Endothelial cell of umbilical vein (primary cell): ENCODE measurements around the gene GAL3ST2. TPM values are rescaled to one million over a fixed set of nuclear protein-coding genes. Genes with fewer than 3 reads are reported as not detected.

Experiments used
- BruUV-seq: library from RNA; stranded (reverse); fragments of 400-500 nt; replicated peaks from 2 replicates; lab custom pipeline; 2021; lab: Mats Ljungman, UMichigan
- CTCF ChIA-PET: fragments of 300-600, 350-600 bp; sonication (Branson Sonifier 250); formaldehyde crosslinking; loops from one replicate; lab custom pipeline; 2021; ENCODE audit warnings: antibody characterized with exemption, inconsistent platforms; lab: Charles Lee
- POLR2A ChIA-PET: fragments of 300-600, 350-600 bp; sonication (Branson Sonifier 250); formaldehyde crosslinking; loops from one replicate; lab custom pipeline; 2021; ENCODE audit warnings: antibody characterized with exemption, inconsistent platforms; lab: Charles Lee
- DNase-seq: peaks from one replicate; pipeline ENCODE4 v3.0.0-alpha.2; 2011; ENCODE audit warnings: low read depth, low spot score
- FAIRE-seq: peaks from 2 replicates; lab custom pipeline; 2011; peaks lifted over from hg19 to GRCh38; lab: Jason Lieb, UNC
- H2AFZ ChIP-seq: 2 replicates; pipeline ENCODE4 v1.6.0; 2012; ENCODE audit warnings: low read depth, low read length, control low read depth, inconsistent platforms
- H3K27ac ChIP-seq: 2 replicates; pipeline ENCODE4 v1.5.1; 2011; ENCODE audit warnings: low read depth, mild to moderate bottlenecking, control low read depth, low read length, moderate library complexity; ENCODE audit not compliant: insufficient read depth
- H3K27me3 ChIP-seq, 2 experiments: 2 replicates each; pipeline versions ENCODE4 v1.6.0 to v1.6.1; 2011; ENCODE audit warnings: low read length in 2 of 2, mixed read lengths in 1 of 2; ENCODE audit not compliant: control insufficient read depth in 2 of 2, insufficient read depth in 2 of 2
- H3K36me3 ChIP-seq, 2 experiments: 2 replicates in 1 of 2; 3 replicates in 1 of 2; pipeline ENCODE4 v1.5.1; 2011; ENCODE audit warnings: low read length in 2 of 2, mild to moderate bottlenecking in 1 of 2, moderate library complexity in 1 of 2; ENCODE audit not compliant: control insufficient read depth in 2 of 2, insufficient read depth in 2 of 2; ENCODE audit errors: extremely low read depth in 1 of 2
- H3K4me1 ChIP-seq: 3 replicates; pipeline ENCODE4 v1.5.1; 2011; ENCODE audit warnings: mild to moderate bottlenecking, low read length; ENCODE audit not compliant: control insufficient read depth, insufficient read depth; ENCODE audit errors: extremely low read depth
- H3K4me2 ChIP-seq: 2 replicates; pipeline ENCODE4 v1.6.1; 2011; ENCODE audit warnings: low read length, control low read depth, mixed read lengths; ENCODE audit not compliant: insufficient read depth
- H3K4me3 ChIP-seq, 3 experiments: fragments of 200-600 bp in 1 of 3; sonication (generic), shearing (Covaris generic) in 1 of 3; replicated peaks in 1 of 3; 2 replicates each; pipeline ENCODE4 v1.5.1; 2011 to 2016; ENCODE audit warnings: control low read depth in 3 of 3, low read length in 3 of 3, mild to moderate bottlenecking in 2 of 3, inconsistent platforms in 1 of 3, low read depth in 1 of 3, moderate library complexity in 1 of 3; ENCODE audit not compliant: insufficient read depth in 1 of 3
- H3K79me2 ChIP-seq: 2 replicates; pipeline ENCODE4 v1.6.0; 2012; ENCODE audit warnings: low read length, inconsistent platforms; ENCODE audit not compliant: control insufficient read depth, insufficient read depth
- H3K9ac ChIP-seq: replicated peaks from 2 replicates; pipeline ENCODE3; 2011; ENCODE audit warnings: low read length, control low read depth; ENCODE audit not compliant: insufficient read depth; ENCODE audit errors: extremely low read depth
- H3K9me1 ChIP-seq: replicated peaks from 3 replicates; pipeline ENCODE4 v1.6.0; 2011; ENCODE audit warnings: mild to moderate bottlenecking, low read length; ENCODE audit not compliant: control insufficient read depth, insufficient read depth; ENCODE audit errors: extremely low read depth
- H3K9me3 ChIP-seq: replicated peaks from 2 replicates; pipeline ENCODE4 v1.5.1; 2012; ENCODE audit warnings: low read length, inconsistent platforms; ENCODE audit not compliant: control insufficient read depth, insufficient read depth
- H4K20me1 ChIP-seq: replicated peaks from 2 replicates; pipeline ENCODE3; 2011; ENCODE audit warnings: mild to moderate bottlenecking, low read length; ENCODE audit not compliant: control insufficient read depth, insufficient read depth; ENCODE audit errors: extremely low read depth
- EZH2 ChIP-seq: IDR thresholded peaks from 2 replicates; pipeline ENCODE4 v1.6.1; 2012; ENCODE audit warnings: borderline replicate concordance, low read depth, mild to moderate bottlenecking, moderate library complexity, low read length, inconsistent platforms; ENCODE audit not compliant: severe bottlenecking
- FOS ChIP-seq: IDR thresholded peaks from 2 replicates; pipeline ENCODE4 v1.6.1; 2011; ENCODE audit warnings: mild to moderate bottlenecking, low read length, moderate library complexity, borderline replicate concordance; ENCODE audit not compliant: insufficient read depth
- GATA2 ChIP-seq: IDR thresholded peaks from 2 replicates; pipeline ENCODE4 v1.7.0; 2011; ENCODE audit warnings: low read depth, mild to moderate bottlenecking, moderate library complexity, mixed read lengths, low read length; ENCODE audit not compliant: insufficient read length, insufficient read depth
- JUN ChIP-seq: IDR thresholded peaks from 2 replicates; pipeline ENCODE4 v1.6.1; 2011; ENCODE audit warnings: borderline replicate concordance, low read depth; ENCODE audit not compliant: insufficient read length, insufficient read depth
- MAX ChIP-seq: IDR thresholded peaks from 2 replicates; pipeline ENCODE4 v1.6.1; 2011; ENCODE audit not compliant: insufficient read depth, insufficient read length
- MYC ChIP-seq: IDR thresholded peaks from one replicate; pipeline ENCODE4 v1.6.1; 2011; ENCODE audit warnings: mild to moderate bottlenecking, low read depth, low read length
- POLR2A ChIP-seq: IDR thresholded peaks from 2 replicates; pipeline ENCODE4 v1.6.1; 2012; ENCODE audit warnings: low read depth, mild to moderate bottlenecking, control low read depth, low read length
- POLR2AphosphoS5 ChIP-seq: IDR thresholded peaks from 2 replicates; pipeline ENCODE4 v1.6.1; 2012; ENCODE audit warnings: low read depth, mild to moderate bottlenecking, control low read depth, low read length, moderate library complexity; ENCODE audit not compliant: insufficient read depth
- dilution Hi-C: fragments of 300-500 bp; cut with MboI; formaldehyde crosslinking; loops from one replicate; pipeline ENCODE4 v1.15.0; 2019; ENCODE audit warnings: low sequenced_read_pairs; ENCODE audit not compliant: extremely low pct_ligation_motif_present
- intact Hi-C: fragments of 100-400 bp; cut with micrococcal nuclease; formaldehyde crosslinking; loops from one replicate; pipeline ENCODE4 v1.10.0; 2022
- polyA plus RNA-seq, 4 experiments: library from polyadenylated mRNA; depleted of rRNA in 3 of 4; stranded (reverse) in 3 of 4; unstranded in 1 of 4; fragments of >200 nt; gene quantifications; 2 replicates each; pipeline versions ENCODE4 v1.2.1 to v1.2.3, GENCODE V29; 2011 to 2012; ENCODE audit warnings: missing spikeins in 1 of 4
- total RNA-seq: library from RNA; stranded (reverse); gene quantifications from 2 replicates; pipeline ENCODE4 v1.2.3, GENCODE V29; 2021
- TF ChIP-seq, protein P1 (sequence below), 2 donors: IDR thresholded peaks; 1 replicate in 1 of 2; 2 replicates in 1 of 2; pipeline ENCODE4 v1.5.1; 2011; ENCODE audit warnings: low read length in 2 of 2, mild to moderate bottlenecking in 2 of 2, moderate library complexity in 2 of 2, control low read depth in 1 of 2, inconsistent platforms in 1 of 2, low read depth in 1 of 2; ENCODE audit not compliant: insufficient read depth in 1 of 2; ENCODE audit errors: extremely low read depth in 1 of 2

GAL3ST2 gene
- total and polyA plus RNA-seq, 2 donors (not counting 3 experiments of a cell fraction or from before 2014, with no cell fraction given): not detected

DNA sequence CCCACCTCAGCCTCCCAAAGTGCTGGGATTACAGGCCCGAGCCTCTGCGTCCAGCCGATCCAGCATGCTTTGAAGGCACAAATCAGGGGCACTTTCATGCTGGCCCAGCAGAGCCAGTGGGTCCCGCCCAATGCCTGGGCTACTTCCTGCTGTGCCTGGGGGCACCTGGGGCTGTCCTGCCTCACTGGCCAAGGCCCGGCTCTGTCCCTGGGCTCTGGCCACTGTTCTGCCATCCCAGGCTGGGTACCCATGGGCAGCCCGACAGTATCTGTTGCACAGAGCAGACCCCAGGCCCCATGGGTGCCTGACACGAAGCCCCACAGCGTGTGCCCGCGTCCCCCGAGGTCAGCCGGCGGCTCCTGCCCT lies 6.8 kb upstream of the GAL3ST2 start:
- H3K4me2 ChIP-seq: no peak overlapping the region
- no peak overlapping the region for H3K4me3 ChIP-seq
- no peaks in the 10 kb centered on the region for H3K27me3 ChIP-seq
- peaks cover 0 to 2% of the 10 kb centered on the region in 2 experiments for H3K36me3 ChIP-seq
- H3K9me3 ChIP-seq: no peaks in the 10 kb centered on the region
- peaks cover 5% of the 10 kb centered on the region for H3K4me1 ChIP-seq
- H3K27ac ChIP-seq: no peak overlapping the region
- ChIA-PET CTCF (no interaction called here), POLR2A (no interaction called here)
- TF ChIP-seq, protein P1, sequence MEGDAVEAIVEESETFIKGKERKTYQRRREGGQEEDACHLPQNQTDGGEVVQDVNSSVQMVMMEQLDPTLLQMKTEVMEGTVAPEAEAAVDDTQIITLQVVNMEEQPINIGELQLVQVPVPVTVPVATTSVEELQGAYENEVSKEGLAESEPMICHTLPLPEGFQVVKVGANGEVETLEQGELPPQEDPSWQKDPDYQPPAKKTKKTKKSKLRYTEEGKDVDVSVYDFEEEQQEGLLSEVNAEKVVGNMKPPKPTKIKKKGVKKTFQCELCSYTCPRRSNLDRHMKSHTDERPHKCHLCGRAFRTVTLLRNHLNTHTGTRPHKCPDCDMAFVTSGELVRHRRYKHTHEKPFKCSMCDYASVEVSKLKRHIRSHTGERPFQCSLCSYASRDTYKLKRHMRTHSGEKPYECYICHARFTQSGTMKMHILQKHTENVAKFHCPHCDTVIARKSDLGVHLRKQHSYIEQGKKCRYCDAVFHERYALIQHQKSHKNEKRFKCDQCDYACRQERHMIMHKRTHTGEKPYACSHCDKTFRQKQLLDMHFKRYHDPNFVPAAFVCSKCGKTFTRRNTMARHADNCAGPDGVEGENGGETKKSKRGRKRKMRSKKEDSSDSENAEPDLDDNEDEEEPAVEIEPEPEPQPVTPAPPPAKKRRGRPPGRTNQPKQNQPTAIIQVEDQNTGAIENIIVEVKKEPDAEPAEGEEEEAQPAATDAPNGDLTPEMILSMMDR (IDR thresholded peaks at IDR 0.05; ENCODE audit: extremely low read depth in 1 of 2, insufficient read depth in 1 of 2, low read depth in 1 of 2, low read length in 2 of 2): no peak
- TF ChIP-seq MYC (no peak), GATA2 (no peak), POLR2A (no peak), FOS (no peak), EZH2 (no peak), MAX (no peak), POLR2AphosphoS5 (no peak), JUN (no peak)
- H3K9ac ChIP-seq: no peak overlapping the region
- no peaks in the 10 kb centered on the region for H3K79me2 ChIP-seq
- H2AFZ ChIP-seq: no peak overlapping the region
- no TSS peak for BruUV-seq
- dilution Hi-C loops (no loop called here), intact Hi-C loops (no loop called here)
- H3K9me1 ChIP-seq: no peaks in the 10 kb centered on the region
- no peaks in the 10 kb centered on the region for H4K20me1 ChIP-seq
- FAIRE-seq (no peak), DNase-seq (no peak)
